ENCODE data around the gene PARD6G.
"Not testable (repeated sequence)": the region's sequence is repeated elsewhere in the genome, so short reads cannot be mapped to it uniquely, and the experiment has no call there.

The PARD6G gene

DNA sequence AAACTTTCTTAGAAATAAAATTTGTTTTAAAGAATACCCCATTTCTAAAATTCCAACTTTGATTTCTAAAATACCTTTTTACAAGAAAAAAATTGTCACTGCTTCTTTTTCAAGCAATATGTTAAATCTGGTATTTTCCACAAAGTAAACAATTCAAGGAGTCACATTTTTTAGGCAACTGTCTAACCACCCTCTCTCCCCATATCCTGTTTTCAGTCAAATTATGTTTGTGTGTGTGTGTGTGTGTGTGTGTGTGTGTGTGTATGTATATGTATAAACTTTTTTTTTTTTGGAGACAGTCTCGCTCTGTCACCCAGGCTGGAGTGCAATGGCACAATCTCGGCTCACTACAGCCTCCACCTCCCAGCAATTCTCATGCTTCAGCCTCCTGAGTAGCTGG is 79.0 kb downstream of the PARD6G start:
- no peak for DNase-seq

DNA sequence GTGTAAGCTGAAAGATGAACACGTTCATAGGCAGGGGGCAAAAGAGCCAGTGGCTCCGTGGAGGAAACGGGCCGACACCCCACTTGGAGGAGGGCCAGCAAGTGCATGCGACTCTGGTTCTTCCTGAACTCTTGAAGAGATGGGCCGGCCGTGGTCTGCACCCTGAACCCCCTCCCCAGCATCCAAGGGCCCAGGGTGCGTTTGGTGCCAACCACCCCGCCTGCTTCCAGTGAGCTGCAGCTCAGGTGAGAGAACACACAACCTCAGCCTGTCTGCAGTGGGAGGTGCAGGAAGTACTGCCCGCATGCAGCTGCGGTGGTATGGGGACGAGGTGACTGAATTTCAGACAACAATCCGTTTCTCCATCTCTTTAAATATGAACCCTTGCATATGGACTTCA is 79.4 kb downstream of the PARD6G start:
- DNase-seq = no peak

- no peak for DNase-seq
These were observed 80.0 kb downstream of the PARD6G start for GRCh38 chr18:80167331-80167730.

DNA sequence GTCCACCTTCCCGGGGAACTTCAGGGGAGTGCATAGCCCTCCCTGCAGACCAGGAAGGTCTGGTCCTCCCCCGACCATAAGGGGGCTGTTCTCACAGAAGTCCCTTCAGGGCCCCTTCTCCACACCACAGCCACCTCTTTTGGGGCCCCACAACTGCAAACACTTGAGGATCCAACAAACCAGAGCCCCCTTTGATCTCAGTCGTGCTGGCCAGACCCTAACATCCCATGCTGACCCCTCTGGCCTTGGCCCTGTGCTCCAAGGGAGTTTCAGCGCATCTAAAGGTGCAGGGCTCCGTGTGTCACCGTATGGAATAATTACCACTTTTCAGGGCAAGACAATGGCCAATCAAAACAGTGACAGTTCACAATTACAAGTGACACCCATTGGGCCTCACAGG is 80.6 kb downstream of the PARD6G start:
- DNase-seq = no peak

- no peak for DNase-seq
These were observed 81.1 kb downstream of the PARD6G start for GRCh38 chr18:80166240-80166639.

DNA sequence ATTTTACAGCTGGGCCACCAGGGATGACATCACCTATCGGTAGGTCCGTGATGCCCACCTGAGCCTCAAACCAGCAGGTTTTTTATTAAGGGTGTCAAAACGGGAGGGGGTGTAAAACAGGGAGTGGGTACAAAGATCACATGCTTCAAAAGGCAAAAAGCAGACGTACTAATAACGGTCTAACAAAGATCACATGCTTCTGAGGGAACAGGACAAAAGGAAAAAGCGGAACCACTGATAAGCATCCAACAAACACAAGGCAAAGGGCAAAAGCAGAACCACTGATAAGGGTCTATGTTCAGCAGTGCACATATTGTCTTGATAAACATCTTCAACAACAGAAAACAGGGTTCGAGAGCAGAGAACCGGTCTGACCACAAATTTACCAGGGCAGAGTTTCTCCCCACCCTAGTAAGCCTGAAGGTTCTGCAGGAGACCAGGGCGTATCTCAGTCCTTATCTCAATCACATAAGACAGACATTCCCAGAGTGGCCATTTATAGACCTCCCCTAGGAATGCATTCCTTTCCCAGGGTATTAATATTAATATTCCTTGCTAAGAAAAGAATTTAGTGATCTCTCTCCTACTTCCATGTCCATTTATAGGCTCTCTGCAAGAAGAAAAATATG is 82.5 kb downstream of the PARD6G start:
- not testable (repeated sequence) for DNase-seq

DNA sequence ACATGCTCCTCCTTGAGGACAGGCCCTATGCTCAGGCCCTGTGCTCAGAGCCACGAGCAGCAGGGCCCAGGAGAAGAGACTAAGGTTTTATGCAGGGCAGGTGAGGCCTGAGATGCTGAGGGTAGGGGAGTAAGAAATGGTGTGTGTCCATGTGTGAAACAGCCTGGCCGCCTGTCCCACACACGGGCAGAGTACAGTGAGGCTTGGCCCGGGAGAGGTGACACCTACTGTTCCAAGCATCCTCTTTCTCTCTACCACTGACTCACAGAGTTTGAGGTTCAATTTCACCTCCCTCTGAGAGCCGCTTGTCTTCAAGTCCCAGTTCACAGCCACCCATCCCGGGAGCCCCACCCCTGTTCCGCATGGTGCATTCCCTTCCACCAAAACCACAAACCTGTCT is 84.1 kb downstream of the PARD6G start:
- DNase-seq = no peak

DNA sequence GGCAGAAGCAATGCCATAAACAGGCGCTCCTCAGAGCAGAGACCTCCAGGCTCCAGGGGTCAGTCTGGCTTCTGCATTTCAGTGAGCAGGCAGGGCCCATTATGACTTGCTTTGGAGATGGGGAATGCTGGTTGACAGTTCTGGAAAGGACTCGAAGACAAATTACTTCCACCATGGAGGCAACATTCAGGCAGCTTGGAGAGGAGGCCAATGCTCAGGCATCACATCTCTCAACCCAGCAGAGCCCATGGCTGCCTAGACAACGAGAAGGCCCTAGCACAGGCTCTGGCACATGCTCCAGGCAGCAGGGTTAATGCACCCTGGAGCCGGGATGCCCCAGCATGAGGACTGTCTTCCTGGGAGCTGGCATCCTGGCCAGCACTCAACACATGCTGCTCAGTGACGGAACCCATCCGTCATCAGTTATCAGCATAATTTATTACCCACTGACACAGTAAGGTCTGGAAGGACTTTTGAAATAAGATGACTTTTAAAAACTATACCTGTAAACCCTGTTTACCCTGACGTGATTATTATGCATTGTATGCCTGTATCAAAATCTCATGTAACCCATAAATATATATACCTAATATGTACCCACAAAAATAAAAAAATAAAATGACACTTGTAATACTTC is 85.4 kb downstream of the PARD6G start:
- DNase-seq = no peak

DNA sequence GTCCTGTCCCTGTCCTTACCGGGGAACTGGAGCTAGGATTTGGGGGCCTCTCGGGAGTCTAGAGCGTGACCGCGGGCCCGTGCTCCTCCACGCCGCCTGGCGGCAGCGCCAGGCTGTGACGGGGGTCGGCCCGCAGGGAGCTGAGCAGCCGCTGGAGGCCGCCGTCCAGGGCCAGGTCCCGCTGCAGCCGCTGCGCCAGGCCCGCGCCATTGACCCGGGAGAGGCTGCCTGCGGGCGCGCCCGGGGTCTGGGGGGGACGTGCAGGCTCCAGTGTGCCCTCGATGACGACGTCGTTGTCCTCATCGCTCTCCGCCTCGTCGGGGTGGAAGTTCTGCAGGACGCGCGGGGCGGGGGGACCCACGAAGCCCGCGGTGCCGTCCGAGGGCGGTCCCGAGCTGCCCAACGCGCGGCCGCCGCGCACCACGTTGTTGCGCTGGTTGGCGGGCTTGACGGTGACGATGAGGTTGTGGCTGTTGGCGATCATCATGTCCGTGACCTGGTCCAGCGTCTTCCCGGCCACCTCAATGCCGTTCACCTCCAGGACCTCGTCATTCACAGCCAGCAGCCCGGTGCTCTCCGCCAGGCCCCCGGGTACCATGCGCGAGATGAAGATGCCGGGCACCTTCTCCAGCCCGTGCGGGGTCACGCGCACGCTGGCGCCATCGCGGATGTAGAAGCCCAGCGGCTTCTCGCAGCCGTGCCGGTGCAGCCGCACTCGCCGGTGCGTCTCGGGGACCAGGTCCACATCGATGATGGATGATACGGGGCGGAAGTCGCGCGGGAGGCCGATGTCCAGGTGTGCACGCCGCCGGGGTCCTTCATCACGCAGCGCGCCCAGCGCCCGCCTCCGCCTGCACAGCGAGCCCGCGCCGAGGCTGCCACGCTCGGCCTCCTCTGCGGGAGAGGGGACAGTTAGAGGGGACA is 87.3 kb downstream of the PARD6G start:
- DNase-seq = peak; percentile 37

GRCh38 chr18:80158365-80158764 is 88.9 kb downstream of the PARD6G start:
- no peak for DNase-seq

DNA sequence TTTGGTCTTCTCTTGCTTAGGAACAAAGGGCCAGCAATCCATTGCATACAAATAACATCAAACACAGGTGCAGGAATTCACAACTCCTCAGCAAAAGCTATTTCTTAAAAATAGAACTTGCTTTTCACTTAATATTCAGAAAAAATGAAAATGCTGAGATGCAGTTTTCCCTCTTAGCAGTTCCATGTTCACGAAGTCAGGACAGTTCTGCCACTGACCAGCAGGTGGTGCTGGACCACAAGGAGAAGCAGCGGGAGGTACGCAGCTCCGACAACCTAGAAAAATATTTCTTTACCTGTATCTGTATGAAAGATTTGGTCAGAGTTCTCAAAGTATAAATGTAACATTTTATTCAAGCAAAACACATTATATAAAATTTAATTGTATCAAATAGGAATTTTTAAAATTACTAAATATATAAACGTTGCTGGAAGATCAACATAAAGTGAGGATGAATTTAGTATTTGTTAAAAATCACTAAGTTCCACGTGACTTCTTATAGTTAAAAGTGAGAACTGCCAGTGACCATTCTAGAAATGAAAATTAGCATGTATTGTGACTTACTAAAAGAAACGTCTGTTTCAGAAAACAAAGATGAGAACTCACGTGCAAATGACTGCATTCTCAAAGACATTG is 89.5 kb downstream of the PARD6G start:
- peak; percentile 74 for DNase-seq

DNA sequence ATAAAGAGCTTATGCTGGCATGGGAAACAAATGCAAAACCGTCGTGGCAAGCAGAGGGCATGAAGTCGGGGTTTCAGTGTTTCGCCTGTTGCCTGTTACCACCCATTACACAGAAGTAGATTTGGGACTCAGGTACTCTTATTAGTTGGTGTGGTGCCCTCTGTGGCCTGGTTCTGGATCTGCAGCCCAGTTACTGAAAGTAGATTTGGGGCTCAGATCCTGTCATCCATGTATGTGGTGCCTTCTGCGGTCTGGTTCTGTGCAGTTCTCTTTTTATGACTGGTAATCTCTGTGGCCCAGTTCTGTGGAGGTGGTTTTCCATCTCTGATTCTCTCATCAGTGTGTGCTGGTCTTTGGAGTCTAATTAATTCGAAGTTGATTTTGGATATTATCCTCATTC is 93.0 kb downstream of the PARD6G start:
- peak; percentile 43 for DNase-seq

- no peak for DNase-seq
These were observed 97.6 kb downstream of the PARD6G start for GRCh38 chr18:80149667-80150066.

GRCh38 chr18:80148326-80149199 is 98.8 kb downstream of the PARD6G start:
- no peak for DNase-seq

GRCh38 chr18:80147418-80148325 is 99.6 kb downstream of the PARD6G start:
- DNase-seq = peak; percentile 78

- DNase-seq = no peak
These were observed 100.3 kb downstream of the PARD6G start for GRCh38 chr18:80147037-80147417.

GRCh38 chr18:80145196-80145804 is 102.0 kb downstream of the PARD6G start:
- no peak for DNase-seq

- no peak for DNase-seq
These were observed 103.4 kb downstream of the PARD6G start for GRCh38 chr18:80143881-80144280.

- DNase-seq = no peak
These were observed 106.8 kb downstream of the PARD6G start for GRCh38 chr18:80140455-80140985.

DNA sequence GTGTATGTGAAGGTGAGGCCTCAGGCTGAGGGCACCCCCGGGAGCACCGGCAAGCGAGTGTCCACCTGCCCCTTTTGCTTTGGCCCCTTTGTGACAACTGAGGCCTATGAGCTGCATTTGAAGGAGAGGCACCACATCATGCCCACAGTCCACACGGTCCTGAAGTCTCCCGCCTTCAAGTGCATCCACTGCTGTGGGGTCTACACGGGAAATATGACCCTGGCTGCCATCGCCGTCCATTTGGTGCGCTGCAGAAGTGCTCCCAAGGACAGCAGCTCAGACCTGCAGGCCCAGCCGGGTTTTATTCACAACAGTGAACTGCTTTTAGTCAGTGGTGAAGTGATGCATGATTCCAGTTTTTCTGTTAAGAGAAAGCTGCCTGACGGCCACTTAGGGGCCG is 109.3 kb downstream of the PARD6G start:
- no peak for DNase-seq

DNA sequence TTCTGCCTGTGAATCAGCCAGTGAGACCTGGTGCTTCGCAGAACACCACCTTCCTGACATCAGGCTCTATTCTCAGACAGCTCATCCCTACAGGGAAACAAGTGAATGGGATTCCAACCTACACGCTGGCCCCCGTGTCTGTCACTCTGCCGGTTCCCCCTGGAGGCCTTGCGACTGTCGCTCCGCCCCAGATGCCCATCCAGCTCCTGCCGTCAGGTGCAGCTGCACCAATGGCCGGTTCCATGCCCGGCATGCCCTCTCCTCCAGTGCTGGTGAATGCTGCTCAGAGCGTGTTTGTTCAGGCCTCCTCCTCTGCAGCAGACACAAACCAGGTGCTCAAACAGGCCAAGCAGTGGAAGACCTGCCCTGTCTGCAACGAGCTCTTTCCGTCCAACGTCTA is 110.2 kb downstream of the PARD6G start:
- DNase-seq = no peak
